Psoas muscle (tissue), 8 donors: ENCODE results near the gene MYO9B. TPM values are rescaled to one million over a fixed set of nuclear protein-coding genes. Genes with fewer than 3 reads are reported as not detected.

Experiments
- ATAC-seq, 4 donors: fragments of 200-7000 bp; cut with Tn5 transposase; one replicate each; pipeline ENCODE4 v1.9.1; 2020; ENCODE audit warnings: moderate library complexity in 3 of 4, mild to moderate bottlenecking in 2 of 4
- DNase-seq, 2 donors: peaks; one replicate each; pipeline ENCODE4 v3.0.0-alpha.2; 2020
- H3K27ac ChIP-seq: fragments of 200-600 bp; one replicate; pipeline ENCODE4 v1.8.0; 2022
- H3K27me3 ChIP-seq, 3 donors: fragments of 200-600 bp in 1 of 3; one replicate each; pipeline versions ENCODE4 v1.6.1 to v1.8.0; 2013 to 2022; ENCODE audit warnings: low read length in 2 of 3, mild to moderate bottlenecking in 2 of 3, moderate library complexity in 1 of 3; ENCODE audit not compliant: insufficient read depth in 3 of 3
- H3K36me3 ChIP-seq, 2 donors: fragments of 200-600 bp in 1 of 2; one replicate each; pipeline versions ENCODE4 v1.6.1 to v1.8.0; 2013 to 2022; ENCODE audit warnings: low read depth in 1 of 2, mild to moderate bottlenecking in 1 of 2, moderate library complexity in 1 of 2; ENCODE audit not compliant: insufficient read depth in 1 of 2
- H3K4me1 ChIP-seq: fragments of 200-600 bp; one replicate; pipeline ENCODE4 v1.8.0; 2022
- H3K4me3 ChIP-seq: fragments of 200-600 bp; one replicate; pipeline ENCODE4 v1.8.0; 2022; ENCODE audit warnings: mild to moderate bottlenecking
- H3K9me3 ChIP-seq: fragments of 200-600 bp; one replicate; pipeline ENCODE4 v1.8.0; 2022
- WGBS, 3 donors: extraction: QIAGEN DNeasy Blood & Tissue Kit; methylation state at CpG; one replicate each; pipeline versions ENCODE4 v1.1.6 to v1.1.7; 2013; 5-methylcytosine and 5-hydroxymethylcytosine counted together
- intact Hi-C, 2 donors: fragments of 100-400 bp; cut with DNase I; formaldehyde crosslinking; loops; one replicate each; pipeline versions ENCODE4 v1.11.0 to v1.14.2; 2022
- polyA plus RNA-seq, 3 donors: library from polyadenylated mRNA; stranded (reverse); fragments of 200-250 nt; gene quantifications; one replicate each; pipeline ENCODE4 v1.2.3, GENCODE V29; 2013
- total RNA-seq, 4 donors: library from RNA; stranded (reverse); fragmentation: NEBNext Ultra II Directional in 2 of 4; extraction: Animal tissue kit (Norgen Biotek cat#: 25700) in 2 of 4; gene quantifications; one replicate each; pipeline versions ENCODE4 v1.2.1 to v1.2.4, GENCODE V29; 2021 to 2023
- TF ChIP-seq, protein P1 (sequence below): fragments of 200-600 bp; IDR thresholded peaks from one replicate; pipeline ENCODE4 v1.8.0; 2022; ENCODE audit warnings: antibody characterized with exemption
- donor health status: healthy with polysubstance abuse.
- donor health status: DM: no; HTN: no; CAD: no; lungs with moderate emphysema.
- donor health status: Bipolar disorder and iron deficiency.
- donor health status: healthy.
- donor health status: DM: yes; HTN: yes; CAD: no.
- donor health status: DM: no; HTN: no; CAD: no.
- donor health status: DM: no; HTN: no; CAD: no.
- donor health status: DM: yes; HTN: yes; CAD: no.

MYO9B gene
- total and polyA plus RNA-seq, 7 donors, result 9.0 to 23.7 (median 15.1) TPM

GRCh38 chr19:17128403-17128802 is 52.8 kb downstream of the MYO9B start:
- ATAC-seq, result no peak
- H3K4me1 ChIP-seq, result no peaks in the 10 kb centered on the region

DNA sequence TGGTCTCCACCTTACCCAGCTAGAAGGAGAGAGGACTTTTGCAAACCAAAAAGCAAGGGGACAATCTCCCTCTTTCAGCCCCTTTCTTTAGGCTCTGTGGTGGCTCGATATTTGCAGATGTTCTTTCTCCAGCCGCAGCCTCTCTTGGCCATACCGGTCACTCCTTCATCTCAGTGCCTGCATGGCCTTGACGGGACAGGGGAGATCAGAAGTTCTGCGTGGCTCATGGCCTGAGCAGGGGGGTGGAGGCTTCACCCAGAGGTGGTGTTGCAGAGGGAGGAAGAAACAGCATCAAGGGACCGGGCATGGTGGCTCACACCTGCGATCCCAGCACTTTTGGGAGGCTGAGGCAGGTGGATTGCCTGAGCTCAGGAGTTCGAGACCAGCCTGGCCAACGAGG is 53.2 kb downstream of the MYO9B start:
- H3K4me1 ChIP-seq, result no peaks in the 10 kb centered on the region
- no peak overlapping the region for H3K27ac ChIP-seq
- no peak overlapping the region for H3K4me3 ChIP-seq
- H3K9me3 ChIP-seq, result no peaks in the 10 kb centered on the region
- intact Hi-C loops, result no loop called here
- 94 to 97% (median 96%) methylated on average over 9 of the region's 9 CpGs for WGBS, 3 donors
- H3K27me3 ChIP-seq, result no peaks in the 10 kb centered on the region
- no peaks in the 10 kb centered on the region for H3K36me3 ChIP-seq
- no peak for DNase-seq
- TF ChIP-seq, protein P1, sequence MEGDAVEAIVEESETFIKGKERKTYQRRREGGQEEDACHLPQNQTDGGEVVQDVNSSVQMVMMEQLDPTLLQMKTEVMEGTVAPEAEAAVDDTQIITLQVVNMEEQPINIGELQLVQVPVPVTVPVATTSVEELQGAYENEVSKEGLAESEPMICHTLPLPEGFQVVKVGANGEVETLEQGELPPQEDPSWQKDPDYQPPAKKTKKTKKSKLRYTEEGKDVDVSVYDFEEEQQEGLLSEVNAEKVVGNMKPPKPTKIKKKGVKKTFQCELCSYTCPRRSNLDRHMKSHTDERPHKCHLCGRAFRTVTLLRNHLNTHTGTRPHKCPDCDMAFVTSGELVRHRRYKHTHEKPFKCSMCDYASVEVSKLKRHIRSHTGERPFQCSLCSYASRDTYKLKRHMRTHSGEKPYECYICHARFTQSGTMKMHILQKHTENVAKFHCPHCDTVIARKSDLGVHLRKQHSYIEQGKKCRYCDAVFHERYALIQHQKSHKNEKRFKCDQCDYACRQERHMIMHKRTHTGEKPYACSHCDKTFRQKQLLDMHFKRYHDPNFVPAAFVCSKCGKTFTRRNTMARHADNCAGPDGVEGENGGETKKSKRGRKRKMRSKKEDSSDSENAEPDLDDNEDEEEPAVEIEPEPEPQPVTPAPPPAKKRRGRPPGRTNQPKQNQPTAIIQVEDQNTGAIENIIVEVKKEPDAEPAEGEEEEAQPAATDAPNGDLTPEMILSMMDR, result no peak
- no peak for ATAC-seq

More at GRCh38 chr19:17128403-17128802, 52.8 kb downstream of the MYO9B start:
- H3K27me3 ChIP-seq, result no peaks in the 10 kb centered on the region
- TF ChIP-seq, protein P1, result no peak
- H3K9me3 ChIP-seq, result no peaks in the 10 kb centered on the region
- no peak overlapping the region for H3K27ac ChIP-seq
- intact Hi-C loops, result no loop called here
- DNase-seq, result no peak
- 97 to 100% (median 99%) methylated on average over 12 of the region's 12 CpGs for WGBS, 3 donors
- H3K4me3 ChIP-seq, result no peak overlapping the region
- H3K36me3 ChIP-seq, result no peaks in the 10 kb centered on the region

- Histone ChIP-seq H3K27ac (no peak overlapping the region), H3K4me3 (no peak overlapping the region), H3K36me3 (no peaks in the 10 kb centered on the region), H3K9me3 (no peaks in the 10 kb centered on the region), H3K27me3 (no peaks in the 10 kb centered on the region), H3K4me1 (peaks cover under 1% of the 10 kb centered on the region)
- TF ChIP-seq, protein P1, result no peak
- DNase-seq (no peak), ATAC-seq (no peak)
- intact Hi-C loops, result no loop called here
- WGBS, 3 donors, result 91 to 93% (median 91%) methylated on average over 12 of the region's 12 CpGs
These were observed 53.8 kb downstream of the MYO9B start for GRCh38 chr19:17129377-17129776.

DNA sequence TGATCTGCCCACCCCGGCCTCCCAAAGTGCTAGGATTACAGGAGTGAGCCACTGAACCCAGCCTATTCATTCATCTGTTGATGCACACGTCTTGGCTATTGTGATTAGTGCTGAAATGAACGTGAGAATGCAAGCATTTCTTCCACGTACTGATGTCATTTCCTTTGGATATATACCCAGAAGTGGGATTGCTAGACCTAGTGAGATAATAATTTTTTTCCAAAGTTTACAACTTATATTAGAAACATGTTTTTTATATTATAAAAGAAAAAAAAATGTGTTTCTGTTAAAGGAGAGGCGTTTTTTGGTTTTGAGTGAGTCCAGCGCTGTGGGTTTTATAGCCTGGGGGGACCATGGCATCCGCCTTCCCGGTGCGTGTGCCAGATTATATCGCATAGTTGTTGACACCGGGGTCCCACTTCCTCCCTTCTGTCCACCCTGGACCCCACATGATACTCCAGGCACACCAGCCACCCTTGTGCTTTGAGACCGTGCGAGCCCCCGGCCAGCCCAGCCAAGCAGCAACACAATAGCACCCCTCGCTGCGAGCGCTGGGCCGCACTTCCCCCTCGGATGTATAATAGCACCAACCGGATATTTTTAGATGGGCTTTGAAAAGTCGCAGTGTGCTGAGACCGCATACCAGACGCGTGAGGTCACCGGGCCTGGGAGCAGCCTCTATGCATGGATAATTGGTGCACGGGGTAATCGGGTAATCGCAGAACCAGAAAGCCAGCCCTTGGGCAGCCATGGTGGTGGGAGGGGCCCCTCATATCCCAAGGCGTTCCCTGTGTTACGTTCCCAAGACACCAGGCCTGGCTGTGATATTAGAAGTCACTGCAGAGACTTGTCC is 59.6 kb downstream of the MYO9B start:
- intact Hi-C loops, result loop anchor here (2.0 to 5.0 kb wide), 2 partner anchors 58 kb away; partner anchors contain the start of genes HAUS8 (in 1 of the 2) and MYO9B (in 1 of the 2)

More for the DNA sequence above, 59.6 kb downstream of the MYO9B start:
- TF ChIP-seq, protein P1, result no peak
- ATAC-seq (peak; percentile 94 to 96 (median 94)), DNase-seq (peak; percentile 93 to 96)
- Histone ChIP-seq H3K27me3 (no peaks in the 10 kb centered on the region), H3K4me3 (peak overlapping the region; percentile 52), H3K27ac (peak overlapping the region; percentile 85), H3K4me1 (peaks cover 34% of the 10 kb centered on the region), H3K36me3 (no peaks in the 10 kb centered on the region), H3K9me3 (no peaks in the 10 kb centered on the region)
- 4 to 10% (median 9%) methylated on average over 30 of the region's 30 CpGs for WGBS, 3 donors
